H1 (cell line): ENCODE measurements around the gene GPATCH2. TPM values are rescaled to one million over a fixed set of nuclear protein-coding genes. Genes with fewer than 3 reads are reported as not detected.

ENCODE experiments used
- CTCF ChIA-PET: fragments of 300-600 bp; sonication (Branson Sonifier 250); formaldehyde crosslinking; loops from one replicate; lab custom pipeline; 2021; ENCODE audit not compliant: partially characterized antibody; lab: Charles Lee
- POLR2A ChIA-PET: fragments of 300-600 bp; sonication (Branson Sonifier 250); formaldehyde crosslinking; loops from one replicate; lab custom pipeline; 2021; ENCODE audit warnings: inconsistent platforms; ENCODE audit not compliant: partially characterized antibody; lab: Charles Lee
- DNase-seq, 2 experiments: peaks; one replicate each; pipeline versions ENCODE4 v3.0.0 to v3.0.0-alpha.2; 2010 to 2022; ENCODE audit warnings: low spot score in 2 of 2, low read depth in 1 of 2, mixed read lengths in 1 of 2
- FAIRE-seq: peaks from 2 replicates; lab custom pipeline; 2011; peaks lifted over from hg19 to GRCh38; lab: Jason Lieb, UNC
- H2AFZ ChIP-seq: 2 replicates; pipeline ENCODE4 v1.8.1; 2012; ENCODE audit warnings: low read length, inconsistent platforms
- H2AK5ac ChIP-seq: 2 replicates; pipeline ENCODE4 v1.6.1; 2013; ENCODE audit warnings: low read depth, low read length
- H2BK120ac ChIP-seq: replicated peaks from 2 replicates; pipeline ENCODE3; 2013; ENCODE audit warnings: low read depth, low read length, inconsistent platforms
- H2BK12ac ChIP-seq: 2 replicates; pipeline ENCODE4 v1.6.1; 2013; ENCODE audit warnings: low read depth, low read length
- H2BK15ac ChIP-seq: 2 replicates; pipeline ENCODE4 v1.6.1; 2013; ENCODE audit warnings: low read length
- H2BK20ac ChIP-seq: 2 replicates; pipeline ENCODE4 v1.6.1; 2013; ENCODE audit warnings: low read length
- H2BK5ac ChIP-seq: 2 replicates; pipeline ENCODE4 v1.6.1; 2013; ENCODE audit warnings: low read depth, low read length
- H3K14ac ChIP-seq: 2 replicates; pipeline ENCODE4 v1.6.1; 2013; ENCODE audit warnings: inconsistent platforms; ENCODE audit not compliant: insufficient read length
- H3K18ac ChIP-seq: 2 replicates; pipeline ENCODE4 v1.6.1; 2013; ENCODE audit warnings: low read length; ENCODE audit errors: extremely low read depth
- H3K23ac ChIP-seq: 2 replicates; pipeline ENCODE4 v1.6.1; 2013; ENCODE audit warnings: inconsistent platforms; ENCODE audit not compliant: insufficient read length
- H3K23me2 ChIP-seq: 2 replicates; pipeline ENCODE4 v1.6.1; 2013; ENCODE audit warnings: low read depth, low read length
- H3K27ac ChIP-seq: 2 replicates; pipeline ENCODE4 v1.6.1; 2011; ENCODE audit warnings: low read depth, low read length, inconsistent platforms
- H3K27me3 ChIP-seq, 4 experiments: replicated peaks in 1 of 4; 1 replicate in 1 of 4; 2 replicates in 3 of 4; pipeline versions ENCODE4 v1.6.1 to v1.8.1; 2011 to 2013; ENCODE audit warnings: low read length in 3 of 4, mild to moderate bottlenecking in 3 of 4, inconsistent platforms in 2 of 4, mixed read lengths in 2 of 4, moderate library complexity in 1 of 4; ENCODE audit not compliant: control insufficient read depth in 3 of 4, insufficient read depth in 3 of 4; ENCODE audit errors: extremely low read depth in 1 of 4
- H3K36me3 ChIP-seq, 4 experiments: 2 replicates each; pipeline versions ENCODE4 v1.6.1 to v1.8.1; 2011 to 2013; ENCODE audit warnings: mild to moderate bottlenecking in 4 of 4, low read length in 3 of 4, moderate library complexity in 2 of 4, control low read depth in 1 of 4, inconsistent platforms in 1 of 4; ENCODE audit not compliant: insufficient read depth in 4 of 4, control insufficient read depth in 2 of 4
- H3K4ac ChIP-seq: replicated peaks from 2 replicates; pipeline ENCODE3; 2013; ENCODE audit warnings: low read length, low read depth, mixed read lengths, inconsistent platforms; ENCODE audit not compliant: insufficient read length
- H3K4me1 ChIP-seq, 4 experiments: replicated peaks in 1 of 4; 1 replicate in 1 of 4; 2 replicates in 3 of 4; pipeline versions ENCODE4 v1.6.1 to v1.8.1; 2011 to 2013; ENCODE audit warnings: low read length in 3 of 4, inconsistent platforms in 2 of 4, mixed read lengths in 1 of 4; ENCODE audit not compliant: insufficient read depth in 4 of 4, control insufficient read depth in 3 of 4
- H3K4me2 ChIP-seq, 2 experiments: 2 replicates each; pipeline versions ENCODE4 v1.6.1 to v1.8.1; 2011 to 2013; ENCODE audit warnings: low read depth in 2 of 2, low read length in 2 of 2, control low read depth in 1 of 2, inconsistent platforms in 1 of 2, mild to moderate bottlenecking in 1 of 2; ENCODE audit not compliant: insufficient read depth in 1 of 2
- H3K4me3 ChIP-seq, 4 experiments: fragments of 200-600, 300-600 bp in 1 of 4; sonication (generic), shearing (Covaris generic), sonication (Bioruptor Twin) in 1 of 4; 2 replicates each; pipeline versions ENCODE4 v1.5.1 to v1.8.1; 2011 to 2016; ENCODE audit warnings: low read length in 4 of 4, low read depth in 3 of 4, control low read depth in 2 of 4, inconsistent platforms in 2 of 4, mild to moderate bottlenecking in 2 of 4, mixed read lengths in 1 of 4, moderate library complexity in 1 of 4; ENCODE audit not compliant: insufficient read depth in 2 of 4; ENCODE audit errors: extremely low read depth in 1 of 4
- H3K56ac ChIP-seq: replicated peaks from 2 replicates; pipeline ENCODE3; 2013; ENCODE audit warnings: low read depth, mild to moderate bottlenecking, mixed read lengths, low read length, inconsistent platforms; ENCODE audit not compliant: insufficient read length
- H3K79me1 ChIP-seq: 2 replicates; pipeline ENCODE4 v1.6.1; 2013; ENCODE audit warnings: low read depth, low read length, control low read depth
- H3K79me2 ChIP-seq, 2 experiments: 2 replicates each; pipeline versions ENCODE4 v1.6.1 to v1.8.1; 2012 to 2013; ENCODE audit warnings: low read length in 2 of 2, mild to moderate bottlenecking in 2 of 2, inconsistent platforms in 1 of 2; ENCODE audit not compliant: insufficient read depth in 2 of 2, control insufficient read depth in 1 of 2
- H3K9ac ChIP-seq, 4 experiments: replicated peaks in 1 of 4; 1 replicate in 1 of 4; 2 replicates in 3 of 4; pipeline versions ENCODE4 v1.6.1 to v1.8.1; 2011 to 2013; ENCODE audit warnings: low read depth in 3 of 4, low read length in 3 of 4, control low read depth in 2 of 4, mild to moderate bottlenecking in 2 of 4, moderate library complexity in 2 of 4, inconsistent platforms in 1 of 4; ENCODE audit errors: extremely low read depth in 1 of 4
- H3K9me3 ChIP-seq, 2 experiments: 2 replicates each; pipeline versions ENCODE4 v1.6.1 to v1.8.1; 2012 to 2013; ENCODE audit warnings: mild to moderate bottlenecking in 2 of 2, moderate library complexity in 2 of 2, control low read depth in 1 of 2, inconsistent platforms in 1 of 2, low read depth in 1 of 2, low read length in 1 of 2, mixed read lengths in 1 of 2; ENCODE audit not compliant: insufficient read depth in 2 of 2
- H4K20me1 ChIP-seq, 2 experiments: replicated peaks in 1 of 2; 2 replicates each; pipeline versions ENCODE3 to v1.8.1; 2011 to 2013; ENCODE audit warnings: inconsistent platforms in 2 of 2, low read length in 2 of 2, mild to moderate bottlenecking in 1 of 2; ENCODE audit not compliant: insufficient read depth in 2 of 2, control insufficient read depth in 1 of 2
- H4K5ac ChIP-seq: 2 replicates; pipeline ENCODE4 v1.6.1; 2013; ENCODE audit warnings: low read length, low read depth, mixed read lengths, inconsistent platforms; ENCODE audit not compliant: insufficient read length
- H4K8ac ChIP-seq: 2 replicates; pipeline ENCODE4 v1.8.0; 2013; ENCODE audit warnings: mild to moderate bottlenecking, moderate library complexity, low read length, inconsistent platforms; ENCODE audit not compliant: insufficient read depth; ENCODE audit errors: extremely low read depth
- H4K91ac ChIP-seq: replicated peaks from 2 replicates; pipeline ENCODE3; 2013; ENCODE audit warnings: low read length, mixed read lengths, inconsistent platforms; ENCODE audit not compliant: insufficient read length
- ASH2L ChIP-seq: fragments of 200-600, 300-600 bp; sonication (generic); IDR thresholded peaks from one replicate; pipeline ENCODE4 v1.7.1; 2017; ENCODE audit warnings: low read length
- CBX5 ChIP-seq: fragments of 300-800, 300-1000 bp; sonication (generic); IDR thresholded peaks from 2 replicates; pipeline ENCODE4 v1.7.1; 2016; ENCODE audit warnings: antibody characterized with exemption, low read length, low read depth
- CBX8 ChIP-seq: fragments of 300-800, 300-1000 bp; sonication (generic); IDR thresholded peaks from 2 replicates; pipeline ENCODE4 v1.7.1; 2016; ENCODE audit warnings: low read depth, low read length, borderline replicate concordance
- CREB1 ChIP-seq: IDR thresholded peaks from 2 replicates; pipeline ENCODE4 v1.6.1; 2012; ENCODE audit warnings: inconsistent platforms
- FOSL1 ChIP-seq: IDR thresholded peaks from 2 replicates; pipeline ENCODE4 v1.6.1; 2011; ENCODE audit warnings: mild to moderate bottlenecking, low read depth, low read length, moderate library complexity; ENCODE audit not compliant: insufficient read depth
- KDM4A ChIP-seq: IDR thresholded peaks from one replicate; pipeline ENCODE4 v1.7.1; 2012; ENCODE audit warnings: low read depth, mild to moderate bottlenecking, moderate library complexity, low read length, inconsistent platforms; ENCODE audit not compliant: severe bottlenecking
- MAX ChIP-seq: IDR thresholded peaks from 2 replicates; pipeline ENCODE4 v1.6.1; 2012; ENCODE audit warnings: inconsistent platforms
- POU5F1 ChIP-seq: IDR thresholded peaks from 2 replicates; pipeline ENCODE4 v1.6.1; 2011; ENCODE audit warnings: low read depth, mild to moderate bottlenecking, low read length, moderate library complexity
- SRF ChIP-seq: IDR thresholded peaks from 2 replicates; pipeline ENCODE4 v1.6.1; 2011; ENCODE audit warnings: mild to moderate bottlenecking, low read depth, low read length, moderate library complexity
- SUZ12 ChIP-seq: fragments of 200-600 bp; sonication (generic); IDR thresholded peaks from 2 replicates; pipeline ENCODE4 v1.6.1; 2012; ENCODE audit warnings: mild to moderate bottlenecking, inconsistent platforms, low read length, moderate library complexity, mixed read lengths
- YY1 ChIP-seq: IDR thresholded peaks from 2 replicates; pipeline ENCODE4 v1.6.1; 2011; ENCODE audit warnings: low read depth, mild to moderate bottlenecking, low read length
- WGBS, 2 experiments: shearing (Covaris generic) in 1 of 2; methylation state at CpG; one replicate each; pipeline versions ENCODE4 v1.1.6 to v1.1.7; 2013 to 2015; ENCODE audit warnings: low lambda C conversion rate in 2 of 2, mixed read lengths in 2 of 2, inconsistent platforms in 1 of 2, low coverage in 1 of 2, missing lambda C conversion rate in 1 of 2; ENCODE audit not compliant: insufficient replicate concordance in 2 of 2, insufficient coverage in 1 of 2, insufficient read length in 1 of 2; ENCODE audit errors: extremely low coverage in 1 of 2, missing lambda C conversion rate in 1 of 2; 5-methylcytosine and 5-hydroxymethylcytosine counted together
- polyA plus RNA-seq, 7 experiments: library from polyadenylated mRNA; depleted of rRNA in 3 of 7; stranded (reverse) in 5 of 7; unstranded in 2 of 7; fragments of >200 nt in 5 of 7; fragments of 200-250 nt in 2 of 7; gene quantifications; 1 replicate in 5 of 7; 2 replicates in 1 of 7; 4 replicates in 1 of 7; pipeline versions ENCODE4 v1.2.1 to v1.2.3, GENCODE V29; 2011 to 2013; ENCODE audit warnings: missing spikeins in 2 of 7, mixed read lengths in 2 of 7
- total RNA-seq: library from RNA; stranded (reverse); fragmentation: NEBNext Ultra II Directional; extraction: Animal tissue kit (Norgen Biotek cat#: 25700); gene quantifications from 2 replicates; pipeline ENCODE4 v1.2.1, GENCODE V29; 2021

GPATCH2 gene
- total and polyA plus RNA-seq, 2 of the 8 experiments (the other 6 are each of a cell fraction or from before 2014, with no cell fraction given), result 3.9 to 13.1 TPM

DNA sequence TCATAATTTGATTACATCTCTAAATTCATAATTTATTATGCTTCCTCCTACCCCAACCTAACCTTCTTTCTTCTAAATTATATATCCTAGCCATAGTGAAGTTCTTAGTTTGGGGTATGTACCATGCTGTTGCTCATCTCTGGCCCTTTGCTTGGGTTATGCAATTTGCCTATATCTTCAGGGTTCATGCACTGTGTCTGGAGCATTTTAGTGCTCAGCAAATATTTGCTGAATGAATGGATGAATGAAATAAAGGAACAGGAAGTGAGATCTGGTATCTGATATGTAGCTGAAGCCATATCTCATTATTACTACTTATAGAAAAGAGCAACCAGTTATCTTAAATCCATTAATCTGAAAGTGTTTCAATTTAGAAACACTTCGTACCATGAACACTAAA lies 137.6 kb downstream of the GPATCH2 start:
- no peak overlapping the region for H2AFZ ChIP-seq
- H3K14ac ChIP-seq, result no peak overlapping the region
- no peak overlapping the region for H3K4me2 ChIP-seq
- no peak overlapping the region for H3K18ac ChIP-seq
- H2BK20ac ChIP-seq, result no peak overlapping the region
- no peak overlapping the region for H2BK5ac ChIP-seq
- no peaks in the 10 kb centered on the region for H3K79me1 ChIP-seq
- no peaks in the 10 kb centered on the region; a peak in 1 of 7 replicates for H3K4me1 ChIP-seq
- no peaks in the 10 kb centered on the region for H4K20me1 ChIP-seq
- 100% methylated on average over 1 of the region's 1 CpG; no CpG with 5 or more reads in 1 of the 2 experiments for WGBS, 2 experiments
- no peaks in the 10 kb centered on the region for H3K9me3 ChIP-seq
- no peak overlapping the region for H2BK12ac ChIP-seq
- no peak overlapping the region for H3K4me3 ChIP-seq
- H2BK15ac ChIP-seq, result no peak overlapping the region
- H3K79me2 ChIP-seq, result no peaks in the 10 kb centered on the region
- H3K23me2 ChIP-seq, result no peaks in the 10 kb centered on the region; the same call in 1 of the 2 replicates
- ChIA-PET CTCF (interaction anchor here (1.0 kb wide), 1 partner anchor 16 kb away, joined by 3 read pairs; no protein-coding TSS in a partner anchor), POLR2A (no interaction called here)
- no peak overlapping the region for H3K56ac ChIP-seq
- H3K4ac ChIP-seq, result no peak overlapping the region
- no peak overlapping the region for H3K27ac ChIP-seq
- H4K5ac ChIP-seq, result no peak overlapping the region
- no peaks in the 10 kb centered on the region for H3K27me3 ChIP-seq
- no peak for TF ChIP-seq SUZ12
- TF ChIP-seq SRF, result no peak
- TF ChIP-seq POU5F1, result no peak
- no peak for TF ChIP-seq FOSL1
- no peak for TF ChIP-seq ASH2L
- TF ChIP-seq CBX8, result no peak
- no peak for TF ChIP-seq MAX
- TF ChIP-seq YY1, result no peak
- no peak for TF ChIP-seq CBX5
- no peak for TF ChIP-seq CREB1
- TF ChIP-seq KDM4A, result no peak
- DNase-seq, result no peak
- H2BK120ac ChIP-seq, result no peak overlapping the region
- H4K8ac ChIP-seq, result no peak overlapping the region
- H3K36me3 ChIP-seq, result no peaks in the 10 kb centered on the region
- H4K91ac ChIP-seq, result no peak overlapping the region
- no peak overlapping the region for H2AK5ac ChIP-seq
- no peak overlapping the region for H3K23ac ChIP-seq
- no peak overlapping the region for H3K9ac ChIP-seq
- no peak for FAIRE-seq
